Activated naive CD8-positive, alpha-beta T cell treated with anti-CD3 and anti-CD28 coated beads for 36 hours (primary cell): ENCODE measurements around the gene KLHL22. TPM values are rescaled to one million over a fixed set of nuclear protein-coding genes. Genes with fewer than 3 reads are reported as not detected.
"Not testable (repeated sequence)": the region's sequence is repeated elsewhere in the genome, so short reads cannot be mapped to it uniquely, and the experiment has no call there.

Experiments
- DNase-seq: peaks from one replicate; pipeline ENCODE4 v3.0.0; 2021
- H3K27ac Mint-ChIP-seq: one replicate; pipeline ENCODE4 v1.8.0; 2022; ENCODE audit warnings: mild to moderate bottlenecking, moderate library complexity, mixed read lengths
- H3K27me3 Mint-ChIP-seq: one replicate; pipeline ENCODE4 v1.8.0; 2022; ENCODE audit warnings: mild to moderate bottlenecking, mixed read lengths
- H3K36me3 Mint-ChIP-seq: one replicate; pipeline ENCODE4 v1.8.0; 2021; ENCODE audit warnings: mild to moderate bottlenecking, mixed read lengths
- H3K4me1 Mint-ChIP-seq: one replicate; pipeline ENCODE4 v1.8.0; 2021; ENCODE audit warnings: mixed read lengths
- H3K4me3 Mint-ChIP-seq: one replicate; pipeline ENCODE4 v1.8.0; 2022; ENCODE audit warnings: mild to moderate bottlenecking, moderate library complexity, mixed read lengths
- H3K9me3 Mint-ChIP-seq: one replicate; pipeline ENCODE4 v1.8.0; 2022; ENCODE audit warnings: mixed read lengths
- total RNA-seq, 2 experiments: library from RNA; stranded (reverse); gene quantifications; one replicate each; pipeline ENCODE4 v1.2.3, GENCODE V29; 2021

Gene KLHL22
- total RNA-seq, 2 experiments from 2014 or later, result 11.2 to 12.3 TPM

GRCh38 chr22:20396639-20397038, 99.0 kb downstream of the KLHL22 start:
- Mint-ChIP-seq H3K9me3 (no peaks in the 10 kb centered on the region), H3K27me3 (no peaks in the 10 kb centered on the region), H3K36me3 (peaks cover 3% of the 10 kb centered on the region), H3K4me1 (peaks cover 27% of the 10 kb centered on the region), H3K4me3 (no peak overlapping the region), H3K27ac (no peak overlapping the region)
- DNase-seq, result no peak

GRCh38 chr22:20395907-20396287, 99.7 kb downstream of the KLHL22 start:
- peaks cover 27% of the 10 kb centered on the region for H3K4me1 Mint-ChIP-seq
- peak overlapping the region; percentile 87 for H3K4me3 Mint-ChIP-seq
- peaks cover 2% of the 10 kb centered on the region for H3K36me3 Mint-ChIP-seq
- H3K27ac Mint-ChIP-seq, result no peak overlapping the region
- H3K9me3 Mint-ChIP-seq, result no peaks in the 10 kb centered on the region
- no peaks in the 10 kb centered on the region for H3K27me3 Mint-ChIP-seq
- no peak for DNase-seq

- Mint-ChIP-seq H3K36me3 (peaks cover 2% of the 10 kb centered on the region), H3K9me3 (no peaks in the 10 kb centered on the region), H3K27me3 (no peaks in the 10 kb centered on the region), H3K27ac (peak overlapping the region; percentile 35), H3K4me3 (peak overlapping the region; percentile 87), H3K4me1 (peaks cover 27% of the 10 kb centered on the region)
- no peak for DNase-seq
These were observed 100.3 kb downstream of the KLHL22 start for GRCh38 chr22:20395181-20395906.

- peak within 1 kb of the TSS; percentile 87 for H3K4me3 Mint-ChIP-seq
- peaks cover 23% of the 10 kb centered on the region for H3K4me1 Mint-ChIP-seq
- no peaks in the 10 kb centered on the region for H3K27me3 Mint-ChIP-seq
- peaks cover 2% of the 10 kb centered on the region for H3K36me3 Mint-ChIP-seq
- H3K27ac Mint-ChIP-seq, result peak within 1 kb of the TSS; percentile 91
- peak; percentile 83 for DNase-seq
- H3K9me3 Mint-ChIP-seq, result peaks cover 2% of the 10 kb centered on the region
These were observed 101.7 kb downstream of the KLHL22 start, which contains the start of gene ZNF74 for GRCh38 chr22:20393705-20394476. ZNF74 (plus strand) TSS chr22:20394151; CDS start chr22:20394629, 478 bp downstream.

GRCh38 chr22:20392983-20393704, 102.5 kb downstream of the KLHL22 start:
- H3K9me3 Mint-ChIP-seq, result peaks cover 2% of the 10 kb centered on the region
- H3K4me3 Mint-ChIP-seq, result peak overlapping the region; percentile 87
- H3K27me3 Mint-ChIP-seq, result no peaks in the 10 kb centered on the region
- DNase-seq, result no peak
- H3K27ac Mint-ChIP-seq, result peak overlapping the region; percentile 91
- H3K4me1 Mint-ChIP-seq, result peaks cover 21% of the 10 kb centered on the region
- peaks cover 2% of the 10 kb centered on the region for H3K36me3 Mint-ChIP-seq

- not testable (repeated sequence) for DNase-seq
These were observed 103.2 kb downstream of the KLHL22 start for GRCh38 chr22:20392365-20392881.

More at GRCh38 chr22:20392365-20392881, 103.2 kb downstream of the KLHL22 start:
- peaks cover 21% of the 10 kb centered on the region for H3K4me1 Mint-ChIP-seq
- H3K36me3 Mint-ChIP-seq, H3K27ac Mint-ChIP-seq, H3K4me3 Mint-ChIP-seq, H3K27me3 Mint-ChIP-seq, H3K9me3 Mint-ChIP-seq: not testable (repeated sequence)

Other genes with a start within 250 kb of the KLHL22 start
- gene RTN4R, start 227.5 kb downstream of the KLHL22 start, total RNA-seq, result 1 to 10 TPM; 3.2 to 3.5 TPM
- 10 to 100 TPM; 35.1 to 38.2 TPM for gene DGCR6L, start 175.7 kb downstream of the KLHL22 start, total RNA-seq
- 10 to 100 TPM; 11.5 to 12.2 TPM for gene ZNF74, start 101.6 kb downstream of the KLHL22 start, total RNA-seq
- under 1 TPM; 0.14 to 0.16 TPM for gene SCARF2, start 58.0 kb downstream of the KLHL22 start, total RNA-seq
- gene MED15, start 11.8 kb upstream of the KLHL22 start, total RNA-seq, result 10 to 100 TPM; 91.1 to 91.8 TPM